ENCODE data around the gene SPAG17.

- TF ChIP-seq CTCF (conservative IDR thresholded peaks at IDR 0.05; ENCODE audit: low read depth in 2 of 2) = no peak
- TF ChIP-seq POLR2AphosphoS5 (IDR thresholded peaks at IDR 0.05; ENCODE audit: low read depth) = no peak
- TF ChIP-seq EZH2 (IDR thresholded peaks at IDR 0.05; ENCODE audit: low read depth, unreplicated experiment) = no peak
- TF ChIP-seq REST (IDR thresholded peaks at IDR 0.05; ENCODE audit: unreplicated experiment) = no peak
- TF ChIP-seq ZNF331 (CRISPR knock-in tag; IDR thresholded peaks at IDR 0.05; ENCODE audit: low read depth) = no peak
- TF ChIP-seq EZH2phosphoT487 (IDR thresholded peaks at IDR 0.05; ENCODE audit: unreplicated experiment) = no peak
- no peak for TF ChIP-seq NANOG (IDR thresholded peaks at IDR 0.05; ENCODE audit: borderline replicate concordance)
- no peak for TF ChIP-seq CREB1 (CRISPR knock-in tag; IDR thresholded peaks at IDR 0.05; ENCODE audit: low read depth)
- TF ChIP-seq JUNB (IDR thresholded peaks at IDR 0.05; ENCODE audit: unreplicated experiment) = no peak
- TF ChIP-seq STAT1 (IDR thresholded peaks at IDR 0.05; ENCODE audit: unreplicated experiment) = no peak
- no peak for TF ChIP-seq ETS1 (IDR thresholded peaks at IDR 0.05)
- TF ChIP-seq ZNF462 (CRISPR knock-in tag; IDR thresholded peaks at IDR 0.05) = no peak
- no peak for TF ChIP-seq ZNF114 (CRISPR knock-in tag; IDR thresholded peaks at IDR 0.05)
Measured at GRCh38 chr1:117967881-117968280, 217.1 kb downstream of the SPAG17 start.
